HFF-Myc (cell line): ENCODE results near the gene PAX5.

ENCODE experiments used
- DNase-seq: peaks from one replicate; pipeline ENCODE4 v3.0.0-alpha.2; 2011; ENCODE audit warnings: low read depth; ENCODE audit errors: extremely low read depth
- H3K4me3 ChIP-seq: replicated peaks from 2 replicates; pipeline ENCODE4 v1.5.1; 2011; ENCODE audit warnings: low read depth, mild to moderate bottlenecking, control low read depth, low read length
- CTCF ChIP-seq: IDR thresholded peaks from 2 replicates; pipeline ENCODE4 v1.5.1; 2012; ENCODE audit warnings: mild to moderate bottlenecking, low read depth, low read length, control low read depth; ENCODE audit errors: missing control alignments

Gene PAX5

GRCh38 chr9:36818965-36819870, 214.8 kb downstream of the PAX5 start:
- no peak overlapping the region for H3K4me3 ChIP-seq
- no peak for DNase-seq

GRCh38 chr9:36818242-36818938, 215.7 kb downstream of the PAX5 start:
- H3K4me3 ChIP-seq: no peak overlapping the region
- no peak for DNase-seq
- no peak for TF ChIP-seq CTCF

More at GRCh38 chr9:36818965-36819870, 214.8 kb downstream of the PAX5 start:
- TF ChIP-seq CTCF: no peak

DNA sequence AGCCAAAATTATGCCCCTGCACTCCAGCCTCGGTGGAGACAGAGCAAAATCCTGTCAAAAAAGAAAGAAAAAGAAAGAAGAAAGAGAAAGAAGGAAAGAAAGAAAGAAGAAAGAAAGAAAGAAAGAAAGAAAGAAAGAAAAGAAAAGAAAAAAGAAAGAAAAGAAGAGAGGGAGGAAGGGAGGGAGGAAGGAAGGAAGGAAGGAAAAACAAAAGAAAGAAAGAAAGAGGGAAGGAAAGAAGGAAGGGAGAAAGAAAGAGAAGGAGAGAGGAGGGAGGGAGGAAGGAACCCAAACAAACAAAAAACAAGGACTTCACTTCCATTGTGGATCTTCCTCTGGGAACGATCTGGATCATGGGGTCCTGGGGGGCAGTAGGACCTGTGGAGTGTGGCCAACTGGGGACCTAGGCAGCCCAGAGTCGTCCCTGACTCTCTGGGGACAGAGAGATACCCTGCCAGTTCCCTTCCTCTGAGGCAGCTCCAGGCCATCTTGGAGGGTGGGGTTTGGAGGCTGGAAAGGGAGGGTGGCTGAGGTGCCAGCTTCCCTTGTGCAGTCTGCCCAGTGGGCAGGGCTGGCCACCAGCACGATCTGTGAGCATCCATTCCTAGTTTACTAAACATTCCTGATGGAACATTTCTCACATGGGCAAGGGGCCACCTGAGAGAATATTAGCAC, 216.8 kb downstream of the PAX5 start:
- TF ChIP-seq CTCF: no peak
- no peak overlapping the region for H3K4me3 ChIP-seq
- DNase-seq: no peak

GRCh38 chr9:36816371-36816770, 217.7 kb downstream of the PAX5 start:
- H3K4me3 ChIP-seq: no peak overlapping the region
- TF ChIP-seq CTCF: no peak
- DNase-seq: no peak

DNA sequence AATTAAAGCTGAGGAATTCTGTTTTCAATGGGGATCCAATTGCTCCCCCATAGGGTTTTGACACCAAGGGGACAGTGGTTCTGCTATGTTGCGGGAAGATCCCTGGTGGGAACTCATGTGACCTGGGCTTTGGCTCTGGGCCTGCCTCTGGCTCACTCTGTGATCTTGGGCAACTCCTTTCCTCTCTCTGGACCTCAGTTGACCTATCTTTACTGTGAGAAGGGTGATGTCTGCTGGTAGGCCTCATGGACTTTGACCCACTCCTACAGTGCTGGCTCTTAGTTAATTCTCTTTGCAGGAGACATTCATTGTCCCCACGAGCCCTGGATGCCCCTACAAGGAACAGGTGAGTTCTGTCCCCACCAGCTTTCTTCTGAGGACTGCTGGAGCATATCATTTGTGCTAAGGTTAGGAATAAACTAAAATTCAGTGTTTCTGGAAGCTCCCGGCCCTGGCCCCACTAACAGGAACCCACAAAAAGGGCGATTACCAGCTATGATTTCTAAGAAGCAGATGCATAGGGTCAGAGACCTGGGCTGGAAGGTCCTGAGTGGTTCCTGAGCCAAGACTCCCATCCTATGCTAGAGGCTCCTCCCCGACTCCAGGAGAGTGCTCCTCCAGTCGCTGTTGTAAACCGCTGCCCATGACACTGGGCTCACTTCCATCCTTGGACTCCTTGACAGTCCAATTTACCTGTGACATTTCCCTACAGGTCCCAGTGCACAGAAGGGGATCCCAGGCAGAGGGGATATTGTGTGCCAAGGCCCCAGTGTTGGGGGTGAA, 218.3 kb downstream of the PAX5 start:
- H3K4me3 ChIP-seq: no peak overlapping the region

More for the DNA sequence above, 218.3 kb downstream of the PAX5 start:
- TF ChIP-seq CTCF: no peak
- DNase-seq: no peak
